HFF-Myc (cell line): Measurements from ENCODE around the gene OR8J1.

Source experiments
- DNase-seq: peaks from one replicate; pipeline ENCODE4 v3.0.0-alpha.2; 2011; ENCODE audit warnings: low read depth; ENCODE audit errors: extremely low read depth
- H3K4me3 ChIP-seq: replicated peaks from 2 replicates; pipeline ENCODE4 v1.5.1; 2011; ENCODE audit warnings: low read depth, mild to moderate bottlenecking, control low read depth, low read length
- TF ChIP-seq, protein P1 (sequence below): IDR thresholded peaks from 2 replicates; pipeline ENCODE4 v1.5.1; 2012; ENCODE audit warnings: mild to moderate bottlenecking, low read depth, low read length, control low read depth; ENCODE audit errors: missing control alignments

OR8J1 gene

DNA sequence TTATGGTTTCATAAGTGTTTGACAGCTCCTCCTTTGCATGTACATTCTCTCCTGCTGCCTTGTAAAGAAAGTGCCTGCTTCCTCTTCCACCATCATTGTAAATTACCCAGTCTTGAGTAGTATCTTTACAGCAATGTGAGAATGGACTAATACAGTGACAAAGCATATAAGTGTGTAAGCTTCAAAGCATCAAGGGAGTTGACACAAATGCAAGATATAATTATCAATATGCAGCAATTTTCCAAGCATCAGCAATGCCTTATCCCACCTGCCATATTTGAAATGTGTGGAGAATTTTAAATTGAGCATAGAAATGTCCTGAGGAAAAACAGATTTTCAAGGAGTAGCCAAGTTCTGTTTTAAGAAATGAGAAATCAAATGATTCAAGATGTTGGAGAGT is 56.7 kb downstream of the OR8J1 start:
- no peak overlapping the region for H3K4me3 ChIP-seq
- TF ChIP-seq, protein P1, sequence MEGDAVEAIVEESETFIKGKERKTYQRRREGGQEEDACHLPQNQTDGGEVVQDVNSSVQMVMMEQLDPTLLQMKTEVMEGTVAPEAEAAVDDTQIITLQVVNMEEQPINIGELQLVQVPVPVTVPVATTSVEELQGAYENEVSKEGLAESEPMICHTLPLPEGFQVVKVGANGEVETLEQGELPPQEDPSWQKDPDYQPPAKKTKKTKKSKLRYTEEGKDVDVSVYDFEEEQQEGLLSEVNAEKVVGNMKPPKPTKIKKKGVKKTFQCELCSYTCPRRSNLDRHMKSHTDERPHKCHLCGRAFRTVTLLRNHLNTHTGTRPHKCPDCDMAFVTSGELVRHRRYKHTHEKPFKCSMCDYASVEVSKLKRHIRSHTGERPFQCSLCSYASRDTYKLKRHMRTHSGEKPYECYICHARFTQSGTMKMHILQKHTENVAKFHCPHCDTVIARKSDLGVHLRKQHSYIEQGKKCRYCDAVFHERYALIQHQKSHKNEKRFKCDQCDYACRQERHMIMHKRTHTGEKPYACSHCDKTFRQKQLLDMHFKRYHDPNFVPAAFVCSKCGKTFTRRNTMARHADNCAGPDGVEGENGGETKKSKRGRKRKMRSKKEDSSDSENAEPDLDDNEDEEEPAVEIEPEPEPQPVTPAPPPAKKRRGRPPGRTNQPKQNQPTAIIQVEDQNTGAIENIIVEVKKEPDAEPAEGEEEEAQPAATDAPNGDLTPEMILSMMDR = no peak
- no peak for DNase-seq
